GM19238 (cell line): Measurements from ENCODE around the gene CSMD2.

Experiments
- DNase-seq: peaks from one replicate; pipeline ENCODE4 v3.0.0; 2011; ENCODE audit warnings: low spot score; ENCODE audit not compliant: insufficient read length

Gene CSMD2

DNA sequence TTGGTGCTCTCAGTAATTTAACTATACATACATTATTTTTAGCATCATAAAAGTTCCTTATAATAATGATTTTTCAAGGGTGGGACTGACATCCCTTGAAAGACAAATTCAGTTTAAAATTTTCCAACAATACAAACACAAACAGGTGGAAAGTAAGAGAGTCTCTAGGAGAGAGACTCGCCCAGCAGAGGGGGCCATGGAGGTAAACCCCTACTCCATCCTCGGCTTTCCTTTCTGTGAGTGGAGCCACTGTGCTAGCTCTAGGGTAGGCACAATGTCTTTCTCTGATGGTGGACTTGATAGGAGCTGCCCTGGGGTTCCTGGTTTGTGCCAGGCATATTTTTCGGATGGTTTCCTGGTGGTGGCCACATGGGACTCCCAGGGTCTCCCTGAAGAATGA is 8.3 kb downstream of the CSMD2 start:
- DNase-seq = no peak

DNA sequence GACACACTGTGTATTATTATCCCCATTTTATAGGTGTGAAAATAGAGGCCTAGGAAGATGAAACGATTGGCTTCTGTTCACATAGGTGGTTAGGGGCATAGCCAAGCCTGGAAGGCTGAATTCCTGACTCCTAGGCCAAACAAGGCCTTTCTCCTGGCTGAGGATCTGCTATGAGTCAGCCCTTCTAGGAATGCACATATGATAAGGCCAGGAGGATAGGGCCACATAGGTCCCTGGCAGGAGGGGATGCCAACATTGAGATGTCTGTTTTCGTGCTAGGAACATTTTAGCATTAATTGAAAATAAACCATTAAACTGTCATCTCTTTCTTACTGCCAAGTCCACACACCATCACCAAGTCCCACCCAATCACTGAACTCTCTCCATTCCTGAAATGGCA is 9.2 kb downstream of the CSMD2 start:
- no peak for DNase-seq

DNA sequence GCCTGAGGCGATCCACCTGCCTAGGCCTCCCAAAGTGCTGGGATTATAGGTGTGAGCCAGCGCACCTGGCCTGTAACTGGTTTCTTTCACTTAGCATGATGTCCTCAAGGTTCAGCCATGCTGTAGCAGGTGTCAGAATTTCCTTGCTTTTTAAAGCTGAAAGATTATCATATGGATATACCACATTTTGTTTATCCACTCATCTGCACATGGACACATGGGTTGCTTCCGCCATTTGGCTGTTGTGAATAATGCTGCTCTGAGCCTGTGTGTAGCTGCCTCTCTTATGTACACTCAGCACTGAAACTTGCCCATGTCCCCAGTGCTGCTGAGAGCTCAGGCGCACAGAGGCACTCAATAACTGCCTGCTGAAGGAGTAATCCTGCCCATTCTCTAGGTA is 11.8 kb downstream of the CSMD2 start:
- DNase-seq = no peak

DNA sequence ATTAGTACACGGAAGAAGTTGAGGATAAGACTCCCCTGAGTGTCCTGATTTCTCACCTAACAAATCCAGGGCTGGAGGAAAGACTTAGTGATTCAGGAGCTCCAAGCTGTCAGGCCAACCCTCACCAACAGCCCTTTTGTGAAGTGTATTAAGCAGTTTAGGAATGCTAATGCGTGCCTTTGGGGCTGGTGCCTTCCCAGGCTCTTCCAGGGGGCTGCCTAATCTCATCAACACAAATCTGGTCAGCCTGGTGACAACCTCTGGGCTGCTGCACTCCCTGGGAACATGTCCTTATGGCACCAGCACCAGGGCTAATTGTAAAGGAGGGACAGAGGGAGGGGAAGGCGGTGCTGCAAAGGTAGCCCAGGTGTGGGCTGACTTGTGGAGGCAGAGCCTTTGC is 15.5 kb downstream of the CSMD2 start:
- no peak for DNase-seq

DNA sequence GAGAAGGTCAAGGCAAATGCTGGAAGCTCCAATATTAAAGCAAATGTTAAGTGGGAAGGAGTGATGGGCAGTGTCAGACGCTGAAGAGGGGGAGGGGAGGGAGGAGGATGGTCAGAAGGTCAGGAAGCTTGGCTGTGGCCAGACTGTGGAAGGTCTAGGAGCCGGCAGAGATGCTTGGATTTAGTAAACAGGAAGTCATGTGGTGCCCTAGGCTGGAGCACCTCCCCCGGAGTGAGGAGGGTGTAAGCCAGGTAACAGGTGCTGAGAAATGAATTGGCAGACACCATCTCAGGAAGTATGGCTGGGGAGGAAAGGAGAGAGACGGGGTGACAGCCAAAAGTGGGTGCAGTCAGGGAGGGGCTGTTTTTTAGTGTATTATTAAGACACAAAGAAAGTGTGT is 17.7 kb downstream of the CSMD2 start:
- DNase-seq = no peak

DNA sequence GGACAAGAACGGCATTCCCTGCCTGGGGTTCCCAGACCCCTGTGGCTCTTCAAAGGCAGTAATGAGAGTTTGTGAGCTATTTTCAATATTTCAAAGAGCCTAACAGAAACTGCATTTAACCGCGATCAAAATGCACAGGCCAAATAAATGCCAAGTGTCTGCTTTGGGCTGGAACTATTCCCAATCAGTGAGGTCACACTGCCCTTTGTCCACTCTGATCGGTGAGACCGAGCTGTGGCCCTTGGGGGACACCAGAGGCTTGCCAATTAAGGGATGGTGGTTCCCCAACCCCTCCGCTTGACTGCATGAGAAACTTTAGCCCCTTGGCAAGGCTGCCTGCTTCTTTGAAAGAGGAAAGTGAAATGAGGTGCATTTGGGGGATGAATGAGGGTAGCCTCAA is 20.3 kb downstream of the CSMD2 start:
- no peak for DNase-seq

DNA sequence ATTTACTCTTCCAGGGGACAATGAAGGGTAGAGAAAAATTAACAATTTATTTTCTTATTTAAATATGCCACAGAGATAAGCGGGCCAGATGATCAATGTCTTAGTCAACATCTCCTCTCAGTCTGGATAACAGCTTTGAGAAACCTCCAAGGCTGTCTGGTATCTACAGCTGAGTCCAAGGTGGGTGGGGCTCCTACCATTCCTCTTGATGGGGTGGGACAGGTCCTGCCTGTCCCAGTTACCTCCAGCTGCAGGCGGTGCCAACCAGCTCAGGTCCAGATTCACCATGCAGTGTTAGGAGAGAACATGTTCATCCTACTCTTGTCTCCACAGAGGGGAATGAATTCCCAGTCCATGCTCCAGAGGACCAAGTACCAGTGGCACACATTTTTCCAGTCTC is 21.1 kb downstream of the CSMD2 start:
- DNase-seq = no peak

DNA sequence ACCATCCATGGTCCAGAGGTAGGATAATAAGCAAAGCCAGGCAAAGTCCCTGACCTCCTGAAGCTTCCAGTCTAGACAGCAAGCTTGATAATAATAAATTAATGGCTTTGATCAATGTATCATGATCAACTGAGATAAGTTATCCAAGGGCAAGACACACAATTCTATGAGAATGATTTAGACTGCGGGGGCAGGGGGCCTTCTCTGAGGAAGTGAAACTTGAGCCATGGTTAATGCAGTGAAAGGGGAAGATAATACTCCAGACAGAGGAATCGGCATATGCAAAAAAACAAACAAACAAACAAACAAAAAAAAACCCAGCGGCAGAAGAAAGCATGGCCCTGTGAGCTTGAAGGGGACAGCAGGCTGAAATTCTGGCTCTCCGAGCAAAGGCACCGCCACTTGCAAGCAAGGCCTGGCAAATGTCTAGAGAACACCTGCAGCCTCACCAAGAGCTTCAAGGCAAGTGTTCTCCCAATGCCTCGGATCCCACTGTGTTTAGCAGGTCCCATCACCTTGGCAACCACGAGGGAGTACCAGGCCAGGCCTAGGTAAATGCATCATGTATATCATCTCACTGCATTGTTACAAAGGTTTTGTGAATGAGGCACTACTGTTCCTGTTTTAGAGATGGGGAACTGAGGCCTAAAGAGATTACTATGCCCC is 24.9 kb downstream of the CSMD2 start:
- DNase-seq = no peak

DNA sequence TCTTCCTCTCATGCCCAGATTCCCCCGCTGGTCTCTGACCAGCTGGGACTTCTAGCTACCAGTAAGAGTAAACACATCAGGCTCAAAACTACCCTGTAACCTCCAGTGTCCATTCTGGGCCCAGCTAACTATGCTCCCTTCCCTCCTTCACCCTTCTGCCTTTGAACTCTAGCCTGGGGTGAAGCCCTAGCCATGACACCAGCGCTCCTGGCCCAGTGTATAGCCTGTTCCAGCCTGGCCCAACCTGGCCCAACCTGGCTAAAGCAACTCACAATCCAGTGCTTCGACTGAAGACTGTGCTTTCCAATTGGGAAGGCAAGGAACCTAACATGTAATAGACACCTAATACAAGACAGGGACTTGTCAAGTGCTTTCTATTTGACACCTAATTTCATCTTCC is 27.6 kb downstream of the CSMD2 start:
- DNase-seq = no peak

DNA sequence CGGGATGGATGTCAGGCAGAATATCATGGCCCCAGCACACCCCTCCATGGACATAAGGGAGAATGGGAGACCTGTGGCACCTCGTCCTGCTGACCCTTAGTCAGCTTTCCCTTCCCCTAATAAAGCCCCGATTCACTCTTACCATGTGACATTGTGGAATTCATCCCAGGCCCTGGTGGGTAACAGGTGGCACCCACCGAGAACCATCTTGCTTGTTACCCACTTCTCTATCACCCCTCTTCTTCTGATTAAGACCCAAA is 32.9 kb downstream of the CSMD2 start:
- DNase-seq = no peak

DNA sequence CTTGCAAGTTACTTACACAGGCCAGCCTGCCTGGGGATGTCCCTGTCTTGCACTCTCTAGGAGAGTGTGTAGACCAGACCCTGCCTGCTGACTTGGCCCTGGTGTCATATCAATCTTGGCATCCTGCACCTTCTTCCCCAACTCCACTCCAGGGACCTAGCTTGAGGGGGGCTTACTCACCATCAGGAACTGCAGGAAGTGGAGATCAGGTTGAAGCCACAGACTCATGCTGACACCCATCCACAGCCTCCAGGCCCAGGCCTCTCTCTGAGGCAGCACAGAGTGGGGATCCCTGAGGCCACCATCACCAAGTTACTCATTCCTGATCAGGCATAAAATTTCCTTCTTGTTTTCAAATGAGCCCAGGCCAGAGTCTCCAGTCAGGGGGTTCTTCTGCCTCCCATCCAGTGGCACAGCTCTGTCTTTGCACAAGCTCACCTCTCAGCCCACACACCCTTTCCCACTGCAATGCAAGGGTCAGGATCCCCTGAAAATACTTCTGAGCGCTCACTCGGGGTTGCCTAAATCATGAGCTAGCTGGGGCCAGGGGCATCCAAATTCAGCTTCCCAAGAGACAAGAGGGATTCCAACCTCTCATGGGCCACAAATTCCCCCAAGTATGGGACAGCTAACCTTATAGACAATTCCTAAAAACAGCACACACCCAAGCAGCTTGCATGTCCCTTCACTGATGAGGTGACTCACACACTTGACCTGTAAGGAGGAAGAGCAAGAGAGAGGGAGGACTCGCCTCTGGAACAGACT is 33.5 kb downstream of the CSMD2 start:
- no peak for DNase-seq

DNA sequence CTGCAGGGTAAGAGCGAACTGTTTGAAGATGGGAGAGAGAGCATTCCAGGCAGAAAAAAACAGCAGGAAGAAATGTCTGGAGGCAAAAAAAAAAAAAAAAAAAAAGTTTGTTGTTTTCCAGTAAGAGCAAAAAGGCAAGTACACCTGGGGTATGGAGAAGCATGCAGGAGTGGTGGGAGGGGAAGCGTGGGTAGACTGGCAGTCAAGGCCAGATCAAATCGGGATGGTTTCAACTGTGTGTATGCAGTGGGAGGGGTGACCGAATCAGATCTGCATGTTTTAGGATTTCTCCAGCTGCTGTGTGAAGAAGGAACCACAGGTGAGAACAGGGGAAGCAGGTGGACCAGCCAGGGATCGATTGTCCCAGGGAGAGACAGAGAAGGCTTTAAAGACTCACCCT is 34.7 kb downstream of the CSMD2 start:
- DNase-seq = no peak

DNA sequence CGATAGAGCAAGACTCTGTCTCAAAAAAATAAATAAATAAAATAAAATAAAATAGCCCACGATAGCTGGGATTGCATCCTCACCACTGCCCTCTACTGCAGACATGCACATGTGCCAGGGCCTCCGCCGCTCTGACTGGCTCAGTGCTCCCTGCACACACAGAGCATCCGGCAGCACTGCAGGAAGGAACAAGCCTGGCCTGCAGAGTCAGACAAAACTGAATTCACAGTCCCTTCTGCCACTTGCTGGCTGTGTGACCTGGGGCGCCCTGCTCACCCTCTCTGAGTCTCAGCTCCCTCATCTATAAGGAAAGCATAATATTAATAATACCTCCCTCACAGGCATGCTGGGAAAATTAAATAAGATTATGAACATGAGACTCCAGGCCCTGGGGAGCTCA is 35.4 kb downstream of the CSMD2 start:
- no peak for DNase-seq

DNA sequence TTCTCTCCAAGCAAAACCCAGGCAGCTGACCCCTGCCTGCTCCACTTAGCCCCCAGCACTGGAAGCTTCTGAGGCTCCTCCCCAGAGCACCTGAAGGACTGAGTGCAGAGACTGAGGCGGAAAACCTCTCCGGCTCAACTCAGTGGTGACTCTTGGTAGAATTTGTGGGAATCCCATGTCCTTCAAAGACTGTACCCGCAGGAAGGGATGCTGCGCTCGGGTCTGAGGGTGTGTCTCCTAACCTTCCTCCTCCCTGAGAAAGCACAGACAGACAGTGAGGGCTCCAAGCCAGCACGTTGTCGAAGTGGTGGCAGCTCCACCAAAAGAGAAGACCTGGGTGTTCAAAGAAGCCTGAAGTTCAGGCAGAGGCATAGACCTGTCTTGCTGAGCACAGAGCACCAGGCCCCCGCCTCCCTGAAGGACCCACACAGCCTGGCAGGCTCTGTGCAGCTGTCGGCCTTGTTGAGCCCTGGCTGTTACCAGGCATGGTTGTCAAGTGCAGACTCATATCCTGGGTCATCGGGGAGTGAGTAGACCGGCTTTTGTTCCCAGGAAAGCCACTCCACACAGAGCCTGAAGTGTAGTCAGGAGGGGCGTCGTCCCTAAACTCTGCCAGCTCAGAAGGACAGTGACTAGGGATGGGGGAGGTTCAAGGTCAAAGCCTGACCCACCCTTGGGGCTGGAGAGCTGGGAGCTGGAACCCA is 36.7 kb downstream of the CSMD2 start:
- no peak for DNase-seq

DNA sequence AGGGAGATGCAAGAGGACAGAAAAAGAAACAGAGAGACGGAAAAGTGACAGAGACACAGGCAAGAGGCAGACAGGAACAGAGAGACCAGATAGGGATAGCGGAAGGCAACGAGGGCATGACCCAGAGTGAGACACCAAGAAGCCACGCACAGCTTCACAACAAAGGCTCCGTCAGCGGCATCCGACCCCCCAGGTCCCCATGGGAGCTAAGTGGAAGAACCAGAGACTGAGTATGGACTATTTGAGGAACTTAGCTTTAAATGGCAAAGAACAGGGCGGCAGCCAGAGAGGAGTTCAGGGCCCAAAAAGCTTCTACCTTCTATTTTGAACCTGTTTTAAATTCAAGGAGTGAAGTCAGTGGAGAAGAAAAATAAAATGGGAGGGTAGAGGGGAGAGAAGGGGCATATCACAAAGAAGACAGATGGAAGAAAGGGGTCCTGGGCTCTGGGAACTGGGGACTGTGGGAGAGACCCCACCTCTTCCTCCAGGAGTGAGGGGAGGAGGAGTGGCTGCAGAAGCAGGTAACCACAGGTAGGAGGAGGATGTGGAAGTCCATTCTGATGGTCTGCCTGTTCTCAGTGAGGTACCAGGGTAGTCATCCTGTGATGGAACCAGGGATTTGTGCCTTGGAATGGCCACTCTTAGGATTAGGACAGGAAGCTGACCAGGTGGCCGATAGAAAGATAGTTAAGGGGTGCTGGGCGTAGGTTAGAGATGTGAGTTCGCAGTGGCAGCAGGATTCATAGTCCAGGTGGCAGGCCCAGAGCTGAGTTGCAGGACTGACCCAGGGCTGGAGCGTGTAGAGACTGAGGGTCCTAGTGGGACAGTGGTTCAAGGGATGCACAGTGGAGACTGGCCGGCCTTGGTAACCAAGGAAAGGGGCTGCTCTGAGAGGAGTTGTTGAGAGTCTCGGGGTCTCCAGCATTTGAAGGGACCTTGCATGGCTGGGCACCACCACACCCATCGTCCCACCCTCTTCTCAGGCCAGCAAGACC is 37.7 kb downstream of the CSMD2 start:
- DNase-seq = no peak

DNA sequence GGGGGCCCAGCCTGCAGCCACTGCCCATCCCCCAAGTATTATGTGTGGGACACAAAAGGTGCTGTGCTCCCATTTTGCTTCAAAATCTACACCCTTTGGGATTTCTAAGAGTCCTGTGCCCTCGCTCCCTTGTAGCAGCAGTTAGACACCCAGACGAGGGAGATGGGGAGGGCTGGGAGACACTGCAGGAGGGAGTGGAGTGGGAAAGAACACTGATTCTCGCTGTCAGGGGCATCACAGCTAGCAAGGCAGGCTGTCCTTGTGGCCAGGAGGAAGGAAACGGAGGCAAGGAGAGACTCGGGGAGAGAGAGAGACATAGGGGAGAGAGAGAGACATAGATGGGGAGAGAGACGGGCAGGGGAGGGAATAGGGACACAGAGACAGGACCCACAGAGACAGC is 38.5 kb downstream of the CSMD2 start:
- no peak for DNase-seq

DNA sequence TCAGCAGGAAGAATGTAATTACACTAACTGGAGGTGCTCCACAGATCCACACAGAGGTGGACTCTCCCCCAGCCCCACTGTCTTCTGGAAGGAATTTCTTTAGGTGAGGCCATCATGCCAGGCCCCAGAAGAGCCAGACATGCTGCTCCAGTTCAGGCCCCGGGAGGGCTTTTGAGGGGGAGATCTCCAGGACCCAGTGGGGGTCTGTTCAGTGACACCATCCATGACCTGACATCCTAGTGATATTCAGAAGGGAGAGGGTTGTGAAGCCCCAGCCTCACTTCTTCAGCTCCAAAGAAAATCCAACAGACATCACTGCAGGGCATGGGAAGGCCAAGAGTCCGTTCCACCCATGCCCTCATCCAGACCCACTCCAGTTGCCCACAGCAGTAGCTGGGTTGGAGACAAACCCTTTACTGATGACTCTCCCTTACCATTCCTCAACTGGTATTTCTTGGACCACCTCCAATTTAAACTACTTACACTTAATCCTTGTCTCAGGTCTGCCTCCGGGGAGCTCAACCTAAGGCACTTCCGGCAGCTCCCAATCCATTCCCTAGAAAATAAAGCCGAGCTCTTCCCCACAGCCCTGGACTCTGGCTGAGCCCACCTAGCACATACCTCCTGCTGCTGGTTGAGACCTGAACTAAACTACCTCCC is 39.2 kb downstream of the CSMD2 start:
- no peak for DNase-seq

DNA sequence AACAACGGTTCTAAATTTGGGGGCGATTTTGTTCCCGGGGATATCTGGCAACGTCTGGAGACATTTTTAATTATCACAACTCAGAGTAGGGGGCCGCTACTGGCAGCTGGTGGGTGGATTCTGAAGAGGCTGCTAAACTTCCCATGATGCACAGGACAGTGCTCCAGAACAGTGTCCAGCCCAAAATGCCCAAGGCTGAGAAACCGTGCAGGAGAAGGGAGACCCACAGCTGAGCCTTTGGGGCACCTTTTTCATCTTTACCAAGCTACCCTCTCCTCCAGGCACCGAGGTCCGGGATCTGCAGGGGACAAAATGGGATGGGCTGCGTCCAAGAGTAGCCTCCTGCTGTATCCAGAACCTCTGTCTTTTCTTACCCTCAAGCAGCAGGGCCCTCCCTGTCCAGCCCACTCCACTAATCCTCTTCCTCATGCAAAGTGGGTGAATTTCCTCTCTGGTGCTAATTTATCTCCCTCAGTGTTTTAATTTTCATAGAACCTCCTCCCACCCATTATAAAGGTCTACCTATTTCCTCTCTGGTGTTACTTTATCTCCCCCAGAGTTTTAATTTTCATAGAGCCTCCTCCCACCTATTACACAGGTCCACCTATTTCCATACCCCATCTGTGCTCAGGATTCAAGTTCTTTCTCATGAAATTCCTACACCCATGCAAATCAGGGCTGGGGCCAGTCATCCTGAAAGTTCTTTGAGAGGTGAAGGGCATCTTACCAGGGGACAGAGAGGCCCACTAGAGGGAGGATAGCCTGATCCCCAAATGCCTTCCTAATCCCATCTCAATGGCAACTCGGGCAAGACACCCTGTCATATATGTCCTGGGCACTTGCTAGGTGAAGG is 42.7 kb downstream of the CSMD2 start:
- no peak for DNase-seq

DNA sequence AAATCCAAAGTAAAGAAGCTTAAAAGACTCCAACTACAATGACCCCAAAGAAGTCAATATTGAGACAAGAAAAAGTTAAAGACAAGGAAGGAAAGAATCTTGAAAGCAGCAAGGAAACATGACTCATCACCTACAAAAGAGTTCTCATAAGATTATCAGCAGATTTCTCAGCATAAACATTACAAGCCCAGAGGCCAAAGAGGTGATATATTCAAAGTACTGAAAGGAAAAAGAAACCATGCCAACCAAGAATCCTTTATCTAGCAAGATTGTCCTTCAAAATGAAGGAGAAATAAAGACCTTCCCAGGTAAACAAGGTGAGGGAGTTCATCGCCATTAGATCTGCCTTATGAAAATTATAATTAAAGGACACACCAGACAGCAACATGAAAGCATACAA is 49.8 kb downstream of the CSMD2 start:
- DNase-seq = no peak

DNA sequence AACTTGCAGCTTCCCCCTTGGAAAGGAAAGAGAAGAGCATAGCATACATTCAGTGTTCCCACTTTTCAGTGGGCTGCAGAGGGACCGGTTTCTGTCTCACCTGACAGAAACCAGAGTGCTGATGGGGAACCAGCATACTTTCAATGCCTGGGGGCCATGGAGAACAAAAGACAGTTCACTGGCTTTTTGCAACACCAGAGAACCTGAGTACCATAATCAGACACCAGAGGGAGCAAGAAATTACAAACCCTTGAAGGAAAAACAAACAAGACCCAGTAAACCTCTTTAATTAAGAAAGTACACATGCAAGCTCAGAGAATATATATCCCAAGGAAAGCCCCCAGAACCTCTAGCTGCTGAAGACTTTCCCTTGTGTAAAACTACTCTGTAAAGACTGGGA is 51.1 kb downstream of the CSMD2 start:
- no peak for DNase-seq
